Endothelial cell of umbilical vein (primary cell): Measurements from ENCODE around the gene ZNF398.

Experiments used
- EZH2 ChIP-seq: IDR thresholded peaks from 2 replicates; pipeline ENCODE4 v1.6.1; 2012; ENCODE audit warnings: borderline replicate concordance, low read depth, mild to moderate bottlenecking, moderate library complexity, low read length, inconsistent platforms; ENCODE audit not compliant: severe bottlenecking
- GATA2 ChIP-seq: IDR thresholded peaks from 2 replicates; pipeline ENCODE4 v1.7.0; 2011; ENCODE audit warnings: low read depth, mild to moderate bottlenecking, moderate library complexity, mixed read lengths, low read length; ENCODE audit not compliant: insufficient read length, insufficient read depth
- MYC ChIP-seq: IDR thresholded peaks from one replicate; pipeline ENCODE4 v1.6.1; 2011; ENCODE audit warnings: mild to moderate bottlenecking, low read depth, low read length
- POLR2A ChIP-seq: IDR thresholded peaks from 2 replicates; pipeline ENCODE4 v1.6.1; 2012; ENCODE audit warnings: low read depth, mild to moderate bottlenecking, control low read depth, low read length
- POLR2AphosphoS5 ChIP-seq: IDR thresholded peaks from 2 replicates; pipeline ENCODE4 v1.6.1; 2012; ENCODE audit warnings: low read depth, mild to moderate bottlenecking, control low read depth, low read length, moderate library complexity; ENCODE audit not compliant: insufficient read depth
- TF ChIP-seq, protein P1 (sequence below), 2 donors: IDR thresholded peaks; 1 replicate in 1 of 2; 2 replicates in 1 of 2; pipeline ENCODE4 v1.5.1; 2011; ENCODE audit warnings: low read length in 2 of 2, mild to moderate bottlenecking in 2 of 2, moderate library complexity in 2 of 2, control low read depth in 1 of 2, inconsistent platforms in 1 of 2, low read depth in 1 of 2; ENCODE audit not compliant: insufficient read depth in 1 of 2; ENCODE audit errors: extremely low read depth in 1 of 2
- TF ChIP-seq, protein P2 (sequence below): IDR thresholded peaks from 2 replicates; pipeline ENCODE4 v1.6.1; 2011; ENCODE audit not compliant: insufficient read depth, insufficient read length

DNA sequence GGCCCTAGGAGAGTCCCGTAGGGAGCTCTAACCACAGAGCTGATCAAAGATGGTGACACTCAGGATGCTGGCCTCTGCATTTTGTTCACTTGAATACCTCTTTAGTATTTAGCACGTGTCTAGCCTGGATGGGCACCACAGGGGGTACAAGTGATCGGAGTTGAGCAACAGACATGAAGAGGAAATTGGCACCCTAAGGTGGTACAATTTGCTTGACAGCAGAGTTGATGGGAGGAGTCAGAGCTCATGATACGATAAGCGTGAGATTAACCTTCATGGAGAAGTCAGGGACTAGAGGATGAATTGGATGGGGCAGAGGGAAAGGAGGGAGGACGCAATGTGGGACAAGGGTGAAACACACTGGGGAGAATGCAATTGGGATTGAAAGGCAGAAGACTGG lies 82.3 kb downstream of the ZNF398 start:
- TF ChIP-seq, protein P1, sequence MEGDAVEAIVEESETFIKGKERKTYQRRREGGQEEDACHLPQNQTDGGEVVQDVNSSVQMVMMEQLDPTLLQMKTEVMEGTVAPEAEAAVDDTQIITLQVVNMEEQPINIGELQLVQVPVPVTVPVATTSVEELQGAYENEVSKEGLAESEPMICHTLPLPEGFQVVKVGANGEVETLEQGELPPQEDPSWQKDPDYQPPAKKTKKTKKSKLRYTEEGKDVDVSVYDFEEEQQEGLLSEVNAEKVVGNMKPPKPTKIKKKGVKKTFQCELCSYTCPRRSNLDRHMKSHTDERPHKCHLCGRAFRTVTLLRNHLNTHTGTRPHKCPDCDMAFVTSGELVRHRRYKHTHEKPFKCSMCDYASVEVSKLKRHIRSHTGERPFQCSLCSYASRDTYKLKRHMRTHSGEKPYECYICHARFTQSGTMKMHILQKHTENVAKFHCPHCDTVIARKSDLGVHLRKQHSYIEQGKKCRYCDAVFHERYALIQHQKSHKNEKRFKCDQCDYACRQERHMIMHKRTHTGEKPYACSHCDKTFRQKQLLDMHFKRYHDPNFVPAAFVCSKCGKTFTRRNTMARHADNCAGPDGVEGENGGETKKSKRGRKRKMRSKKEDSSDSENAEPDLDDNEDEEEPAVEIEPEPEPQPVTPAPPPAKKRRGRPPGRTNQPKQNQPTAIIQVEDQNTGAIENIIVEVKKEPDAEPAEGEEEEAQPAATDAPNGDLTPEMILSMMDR (IDR thresholded peaks at IDR 0.05; ENCODE audit: extremely low read depth in 1 of 2, insufficient read depth in 1 of 2, low read depth in 1 of 2, low read length in 2 of 2), result no peak
- TF ChIP-seq POLR2A (no peak), EZH2 (no peak), POLR2AphosphoS5 (peak; percentile 11), GATA2 (no peak), MYC (no peak)
- TF ChIP-seq, protein P2, sequence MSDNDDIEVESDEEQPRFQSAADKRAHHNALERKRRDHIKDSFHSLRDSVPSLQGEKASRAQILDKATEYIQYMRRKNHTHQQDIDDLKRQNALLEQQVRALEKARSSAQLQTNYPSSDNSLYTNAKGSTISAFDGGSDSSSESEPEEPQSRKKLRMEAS, result no peak
